HepG2 (cell line): ENCODE data around the gene KCTD14. TPM values are rescaled to one million over a fixed set of nuclear protein-coding genes. Genes with fewer than 3 reads are reported as not detected.
A peak's percentile ranks its signal among the peaks of the same experiment; 100 is the strongest.

Experiments
- ARHGAP35 ChIP-seq: sonication (generic); formaldehyde crosslinking; IDR thresholded peaks from 2 replicates; pipeline ENCODE4 v1.9.0; 2022; ENCODE audit warnings: mild to moderate bottlenecking, inconsistent platforms, moderate library complexity, missing genetic modification reagents, borderline replicate concordance
- EED ChIP-seq: sonication (generic); formaldehyde crosslinking; IDR thresholded peaks from 2 replicates; pipeline ENCODE4 v1.5.0; 2020; ENCODE audit warnings: mild to moderate bottlenecking, missing genetic modification reagents
- ELF4 ChIP-seq: sonication (generic); formaldehyde crosslinking; IDR thresholded peaks from 2 replicates; pipeline ENCODE4 v1.5.0; 2020; ENCODE audit warnings: missing genetic modification reagents, mild to moderate bottlenecking, moderate library complexity, borderline replicate concordance
- FOXA3 ChIP-seq: IDR thresholded peaks from 2 replicates; pipeline ENCODE4 v1.6.1; 2016; ENCODE audit warnings: missing genetic modification reagents, missing compliant biosample characterization
- GFI1 ChIP-seq: sonication (generic); formaldehyde crosslinking; IDR thresholded peaks from 2 replicates; pipeline ENCODE4 v1.5.0; 2020; ENCODE audit warnings: missing genetic modification reagents, mild to moderate bottlenecking, borderline replicate concordance
- HIVEP1 ChIP-seq: sonication (generic); formaldehyde crosslinking; IDR thresholded peaks from 2 replicates; pipeline ENCODE4 v1.4.0; 2020; ENCODE audit warnings: mild to moderate bottlenecking, missing genetic modification reagents
- HNRNPK ChIP-seq: fragments of 200-400 bp; formaldehyde crosslinking; IDR thresholded peaks from 2 replicates; pipeline ENCODE4 v1.6.1; 2018; ENCODE audit warnings: low read length, low read depth, moderate library complexity, mild to moderate bottlenecking; ENCODE audit not compliant: poor library complexity, severe bottlenecking
- HOXA9 ChIP-seq: sonication (generic); formaldehyde crosslinking; IDR thresholded peaks from 2 replicates; pipeline ENCODE4 v1.8.1; 2022; ENCODE audit warnings: missing genetic modification reagents, mild to moderate bottlenecking, moderate library complexity, borderline replicate concordance
- KDM1A ChIP-seq: IDR thresholded peaks from 2 replicates; pipeline ENCODE4 v1.6.1; 2016; ENCODE audit warnings: missing compliant biosample characterization
- MTA3 ChIP-seq: sonication (generic); formaldehyde crosslinking; IDR thresholded peaks from 2 replicates; pipeline ENCODE4 v1.4.0; 2020; ENCODE audit warnings: missing genetic modification reagents
- NCOA2 ChIP-seq: sonication (generic); formaldehyde crosslinking; IDR thresholded peaks from 2 replicates; pipeline ENCODE4 v1.8.0; 2022; ENCODE audit warnings: inconsistent platforms
- RAD21 ChIP-seq: fragments of 450-650 bp; formaldehyde crosslinking; IDR thresholded peaks from 2 replicates; pipeline ENCODE4 v1.5.0; 2020; ENCODE audit warnings: mild to moderate bottlenecking
- RNF2 ChIP-seq: fragments of 450-650 bp; conservative IDR thresholded peaks from 2 replicates; pipeline ENCODE4 v1.6.1; 2016; ENCODE audit warnings: low read depth
- ZBTB39 ChIP-seq: sonication (generic); formaldehyde crosslinking; IDR thresholded peaks from 2 replicates; pipeline ENCODE4 v1.5.0; 2020; ENCODE audit warnings: missing genetic modification reagents
- ZNF12 ChIP-seq: sonication (generic); formaldehyde crosslinking; IDR thresholded peaks from 2 replicates; pipeline ENCODE4 v1.5.0; 2020; ENCODE audit warnings: missing genetic modification reagents
- ZNF205 ChIP-seq: IDR thresholded peaks from 2 replicates; pipeline ENCODE4 v1.6.1; 2018; ENCODE audit warnings: missing biosample characterization, missing genetic modification reagents
- ZNF24 ChIP-seq: fragments of 450-650 bp; IDR thresholded peaks from 2 replicates; pipeline ENCODE4 v1.6.1; 2017; ENCODE audit warnings: antibody characterized with exemption, mild to moderate bottlenecking
- ZNF329 ChIP-seq: sonication (generic); formaldehyde crosslinking; IDR thresholded peaks from 2 replicates; pipeline ENCODE4 v1.9.0; 2021; ENCODE audit warnings: low read depth, mild to moderate bottlenecking, missing genetic modification reagents
- ZNF382 ChIP-seq: sonication (generic); formaldehyde crosslinking; IDR thresholded peaks from 2 replicates; pipeline ENCODE4 v1.5.0; 2020; ENCODE audit warnings: missing genetic modification reagents, mild to moderate bottlenecking, borderline replicate concordance
- ZNF574 ChIP-seq: sonication (generic); formaldehyde crosslinking; IDR thresholded peaks from 2 replicates; pipeline ENCODE4 v1.4.0; 2020; ENCODE audit warnings: missing genetic modification reagents
- ZNF770 ChIP-seq: sonication (generic); formaldehyde crosslinking; IDR thresholded peaks from 2 replicates; pipeline ENCODE4 v1.5.0; 2020; ENCODE audit warnings: mild to moderate bottlenecking, missing genetic modification reagents
- ZNF784 ChIP-seq: sonication (generic); formaldehyde crosslinking; IDR thresholded peaks from 2 replicates; pipeline ENCODE4 v1.5.1; 2020; ENCODE audit warnings: missing genetic modification reagents, mild to moderate bottlenecking, borderline replicate concordance
- polyA plus RNA-seq, 8 experiments: library from polyadenylated mRNA; depleted of rRNA in 3 of 8; stranded (reverse) in 7 of 8; unstranded in 1 of 8; fragments of >200 nt; fragmentation: Illumina TruSeq in 4 of 8; extraction: Trizol in 4 of 8; gene quantifications; 2 replicates each; pipeline versions ENCODE4 v1.2.1 to v1.2.3, GENCODE V29; 2011 to 2016; ENCODE audit warnings: low read depth in 4 of 8, missing spikeins in 1 of 8, mixed read lengths in 1 of 8; ENCODE audit not compliant: insufficient read depth in 1 of 8
- total RNA-seq, 5 experiments: library from RNA; depleted of rRNA; stranded (reverse); fragments of >200 nt; fragmentation: Illumina TruSeq; extraction: Trizol; gene quantifications; 2 replicates each; pipeline ENCODE4 v1.2.3, GENCODE V29; 2016; ENCODE audit warnings: low read depth in 1 of 5

The KCTD14 gene
- total and polyA plus RNA-seq, 2 of the 13 experiments (the other 11 are each of a cell fraction or from before 2014, with no cell fraction given) = 10.3 to 15.6 TPM

GRCh38 chr11:77994434-77995362 is 28.4 kb downstream of the KCTD14 start, which contains the start of gene INTS4 (continued):
- TF ChIP-seq ZNF574 (CRISPR knock-in tag) (peak; percentile 100), FOXA3 (CRISPR knock-in tag) (peak; percentile 66), HOXA9 (no peak), ZNF784 (CRISPR knock-in tag) (no peak), ZNF205 (no peak; the same call in 1 of the 2 replicates), ZNF382 (no peak), NCOA2 (CRISPR knock-in tag) (peak; percentile 46; the same call in 1 of the 2 replicates), EED (CRISPR knock-in tag) (no peak), GFI1 (CRISPR knock-in tag) (no peak; the same call in 1 of the 2 replicates), HIVEP1 (CRISPR knock-in tag) (peak; percentile 17; the same call in 1 of the 2 replicates), ARHGAP35 (CRISPR knock-in tag) (no peak; the same call in 1 of the 2 replicates), HNRNPK (peak; percentile 16), ZNF770 (CRISPR knock-in tag) (no peak), MTA3 (CRISPR knock-in tag) (no peak), ZNF12 (CRISPR knock-in tag) (no peak; the same call in 1 of the 2 replicates), KDM1A (CRISPR knock-in tag) (no peak), ELF4 (CRISPR knock-in tag) (peak; percentile 81), RAD21 (peak; percentile 20; the same call in 1 of the 2 replicates), ZNF329 (CRISPR knock-in tag) (no peak), ZNF24 (0 out of 2 replicates have a peak, but pooled peaks have one; percentile 13), ZBTB39 (CRISPR knock-in tag) (no peak), RNF2 (no peak)
